K562 (cell line): ENCODE measurements around the gene CPA3. TPM values are rescaled to one million over a fixed set of nuclear protein-coding genes. Genes with fewer than 3 reads are reported as not detected.

ENCODE experiments used
- ATAC-seq: fragments of 200-7000 bp; cut with Tn5 transposase; 3 replicates; pipeline ENCODE4 v1.9.1; 2020; ENCODE audit warnings: moderate library complexity
- BruUV-seq: library from RNA; stranded (reverse); fragments of 400-500 nt; replicated peaks from 2 replicates; lab custom pipeline; 2021; lab: Mats Ljungman, UMichigan
- CTCF ChIA-PET: fragments of 300-600 bp; formaldehyde crosslinking; extraction: SDS; loops from one replicate; lab custom pipeline; 2021; ENCODE audit warnings: low intra/inter-chr PET ratio; lab: Yijun Ruan, JAX
- POLR2A ChIA-PET: fragments of 300-600, 350-650 bp; sonication (Branson Sonifier 250); formaldehyde crosslinking; extraction: SDS; loops from one replicate; lab custom pipeline; 2021; ENCODE audit warnings: antibody characterized with exemption, inconsistent platforms; lab: Yijun Ruan, JAX
- DNase-seq, 4 experiments: peaks; one replicate each; pipeline versions ENCODE4 v3.0.0 to v3.0.0-alpha.2; 2011 to 2018; ENCODE audit warnings: low spot score in 3 of 4, mixed read lengths in 3 of 4; ENCODE audit errors: extremely low read depth in 1 of 4
- FAIRE-seq: peaks from 2 replicates; lab custom pipeline; 2011; peaks lifted over from hg19 to GRCh38; lab: Jason Lieb, UNC
- H2AFZ ChIP-seq: 2 replicates; pipeline ENCODE4 v1.6.0; 2011; ENCODE audit warnings: low read depth, low read length, control low read depth, inconsistent platforms
- H3K27ac ChIP-seq: fragments of 200-600 bp; 3 replicates; pipeline ENCODE4 v1.8.0; 2011; ENCODE audit warnings: low read depth, mild to moderate bottlenecking, control low read depth, inconsistent platforms, low read length, moderate library complexity, mixed read lengths; ENCODE audit errors: extremely low read depth
- H3K27me3 ChIP-seq, 2 experiments: fragments of 300-600 bp in 1 of 2; 2 replicates in 1 of 2; 3 replicates in 1 of 2; pipeline versions ENCODE4 v1.6.0 to v1.8.0; 2011; ENCODE audit warnings: inconsistent platforms in 2 of 2, low read length in 2 of 2, mild to moderate bottlenecking in 1 of 2, mixed read lengths in 1 of 2, moderate library complexity in 1 of 2; ENCODE audit not compliant: control insufficient read depth in 2 of 2, insufficient read depth in 2 of 2
- H3K36me3 ChIP-seq: fragments of 300-600 bp; 3 replicates; pipeline ENCODE4 v1.8.0; 2011; ENCODE audit warnings: mild to moderate bottlenecking, low read length, inconsistent platforms; ENCODE audit not compliant: control insufficient read depth, insufficient read depth
- H3K4me1 ChIP-seq, 2 experiments: fragments of 200-600 bp in 1 of 2; replicated peaks in 1 of 2; 2 replicates in 1 of 2; 3 replicates in 1 of 2; pipeline versions ENCODE4 v1.5.1 to v1.8.0; 2011; ENCODE audit warnings: inconsistent platforms in 2 of 2, low read length in 2 of 2, mild to moderate bottlenecking in 1 of 2, mixed read lengths in 1 of 2, moderate library complexity in 1 of 2; ENCODE audit not compliant: control insufficient read depth in 2 of 2, insufficient read depth in 2 of 2
- H3K4me2 ChIP-seq: 2 replicates; pipeline ENCODE4 v1.6.1; 2011; ENCODE audit warnings: low read length, control low read depth, inconsistent platforms, mixed read lengths; ENCODE audit not compliant: insufficient read depth
- H3K4me3 ChIP-seq: fragments of 200-600 bp; sonication (generic), shearing (Covaris generic); 2 replicates; pipeline ENCODE4 v1.5.1; 2016; ENCODE audit warnings: control low read depth, inconsistent platforms
- H3K79me2 ChIP-seq: fragments of 200-600 bp; 3 replicates; pipeline ENCODE4 v1.8.0; 2011; ENCODE audit warnings: low read length, inconsistent platforms; ENCODE audit not compliant: control insufficient read depth, insufficient read depth
- H3K9ac ChIP-seq, 2 experiments: 2 replicates each; pipeline versions ENCODE4 v1.6.0 to v1.6.1; 2011; ENCODE audit warnings: low read depth in 2 of 2, low read length in 2 of 2, control low read depth in 1 of 2, inconsistent platforms in 1 of 2, mild to moderate bottlenecking in 1 of 2, mixed read lengths in 1 of 2; ENCODE audit not compliant: insufficient read depth in 1 of 2
- H3K9me1 ChIP-seq: one replicate; pipeline ENCODE4 v1.6.0; 2011; ENCODE audit warnings: inconsistent platforms, mild to moderate bottlenecking, low read length, moderate library complexity; ENCODE audit not compliant: control insufficient read depth, insufficient read depth
- H3K9me3 ChIP-seq: replicated peaks from 2 replicates; pipeline ENCODE4 v1.5.1; 2011; ENCODE audit warnings: low read depth, low read length, inconsistent platforms; ENCODE audit not compliant: control insufficient read depth, insufficient read depth
- H4K20me1 ChIP-seq: replicated peaks from 2 replicates; pipeline ENCODE4 v1.6.1; 2011; ENCODE audit warnings: low read length, inconsistent platforms, mixed read lengths; ENCODE audit not compliant: control insufficient read depth, insufficient read depth
- DACH1 ChIP-seq: fragments of 450-650 bp; IDR thresholded peaks from 2 replicates; pipeline ENCODE4 v1.6.1; 2018; ENCODE audit not compliant: partially characterized antibody
- DMBX1 ChIP-seq: fragments of 250-450 bp; sonication (Bioruptor Pico); IDR thresholded peaks from 2 replicates; pipeline ENCODE4 v1.8.0; 2022; ENCODE audit warnings: inconsistent platforms, mild to moderate bottlenecking, moderate library complexity, borderline replicate concordance
- NFATC3 ChIP-seq: fragments of 450-650 bp; IDR thresholded peaks from 2 replicates; pipeline ENCODE4 v1.6.1; 2017; ENCODE audit warnings: mild to moderate bottlenecking
- NRF1 ChIP-seq, 2 experiments: fragments of 450-650 bp; IDR thresholded peaks in 1 of 2; conservative IDR thresholded peaks in 1 of 2; 2 replicates each; pipeline ENCODE4 v1.6.1; 2014; ENCODE audit warnings: mild to moderate bottlenecking in 2 of 2
- PHTF2 ChIP-seq: fragments of 250-450 bp; sonication (Bioruptor Pico); IDR thresholded peaks from 2 replicates; pipeline ENCODE4 v1.5.0; 2021; ENCODE audit warnings: mild to moderate bottlenecking
- POLR3A ChIP-seq: IDR thresholded peaks from 2 replicates; pipeline ENCODE4 v1.6.1; 2011; ENCODE audit warnings: borderline replicate concordance, mild to moderate bottlenecking, moderate library complexity; ENCODE audit not compliant: insufficient read length, insufficient read depth; ENCODE audit errors: extremely low read depth
- RBM34 ChIP-seq: fragments of 200-400 bp; formaldehyde crosslinking; IDR thresholded peaks from 2 replicates; pipeline ENCODE4 v1.6.1; 2018; ENCODE audit warnings: low read length, borderline replicate concordance; ENCODE audit not compliant: insufficient read depth
- RNF2 ChIP-seq: sonication (generic); IDR thresholded peaks from 2 replicates; pipeline ENCODE4 v1.6.1; 2016
- SRSF9 ChIP-seq: fragments of 200-400 bp; formaldehyde crosslinking; IDR thresholded peaks from 2 replicates; pipeline ENCODE4 v1.6.1; 2017; ENCODE audit warnings: low read depth, low read length, borderline replicate concordance
- TGIF2 ChIP-seq: sonication (generic); formaldehyde crosslinking; IDR thresholded peaks from 2 replicates; pipeline ENCODE4 v1.8.1; 2022; ENCODE audit warnings: mild to moderate bottlenecking, missing genetic modification reagents, moderate library complexity
- USF2 ChIP-seq: sonication (generic); formaldehyde crosslinking; IDR thresholded peaks from 2 replicates; pipeline ENCODE4 v1.5.0; 2020; ENCODE audit warnings: missing genetic modification reagents
- ZNF644 ChIP-seq: fragments of 200-800 bp; sonication (Bioruptor generic); IDR thresholded peaks from 2 replicates; pipeline ENCODE4 v1.6.1; 2016; ENCODE audit warnings: low read depth, missing genetic modification characterization, missing compliant biosample characterization
- WGBS: fragments of 100-300 bp; shearing (Covaris generic); methylation state at CpG from one replicate; pipeline ENCODE4 v1.1.6; 2016; ENCODE audit warnings: low coverage, mixed read lengths; ENCODE audit not compliant: insufficient coverage; ENCODE audit errors: missing lambda C conversion rate; 5-methylcytosine and 5-hydroxymethylcytosine counted together
- in situ Hi-C: fragments of 300-500 bp; cut with MboI; formaldehyde crosslinking; loops from 4 replicates; pipeline ENCODE4 v1.15.0; 2018; ENCODE audit warnings: inconsistent platforms, mixed read lengths
- intact Hi-C: fragments of 100-400 bp; cut with micrococcal nuclease; formaldehyde crosslinking; loops from 2 replicates; pipeline ENCODE4 v1.14.2; 2022
- polyA plus RNA-seq, 8 experiments: library from polyadenylated mRNA; depleted of rRNA in 4 of 8; stranded (reverse) in 5 of 8; unstranded in 3 of 8; fragments of >200 nt; fragmentation: Nextera tagmentation in 2 of 8; fragmentation: Illumina TruSeq in 1 of 8; extraction: Ambion mirVana in 2 of 8; extraction: Trizol in 1 of 8; gene quantifications; 2 replicates each; pipeline versions ENCODE4 v1.2.1 to v1.2.3, GENCODE V29; 2011 to 2014; ENCODE audit warnings: inconsistent platforms in 1 of 8, missing spikeins in 1 of 8
- total RNA-seq, 7 experiments: library from RNA; depleted of rRNA in 6 of 7; stranded (reverse); fragments of >200 nt in 6 of 7; fragmentation: Illumina TruSeq in 2 of 7; extraction: Trizol in 2 of 7; gene quantifications; 2 replicates each; pipeline versions ENCODE4 v1.2.1 to v1.2.3, GENCODE V29; 2011 to 2021; ENCODE audit warnings: low replicate concordance in 1 of 7

CPA3 gene
- total and polyA plus RNA-seq, 9 of the 15 experiments (the other 6 are each of a cell fraction or from before 2014, with no cell fraction given) = not detected

- Histone ChIP-seq H3K27me3 (no peaks in the 10 kb centered on the region), H3K27ac (no peak overlapping the region), H3K9me3 (no peaks in the 10 kb centered on the region), H3K79me2 (no peaks in the 10 kb centered on the region), H3K4me3 (no peak overlapping the region), H4K20me1 (no peaks in the 10 kb centered on the region), H3K4me1 (no peaks in the 10 kb centered on the region), H3K4me2 (no peak overlapping the region), H3K9ac (no peak overlapping the region), H3K36me3 (no peaks in the 10 kb centered on the region), H3K9me1 (no peaks in the 10 kb centered on the region), H2AFZ (no peak overlapping the region)
- FAIRE-seq (no peak), DNase-seq (no peak), ATAC-seq (no peak)
- in situ Hi-C loops (no loop called here), intact Hi-C loops (no loop called here)
- TF ChIP-seq ZNF644 (tag) (no peak), POLR3A (no peak), RBM34 (no peak), TGIF2 (CRISPR knock-in tag) (no peak), SRSF9 (no peak), USF2 (CRISPR knock-in tag) (no peak), NFATC3 (no peak), PHTF2 (CRISPR knock-in tag) (no peak), DMBX1 (CRISPR knock-in tag) (no peak), RNF2 (no peak), NRF1 (conservative IDR thresholded peaks at IDR 0.05 in 1 of 2, IDR thresholded peaks at IDR 0.05 in 1 of 2) (no peak), DACH1 (no peak)
- ChIA-PET POLR2A (no interaction called here), CTCF (no interaction called here)
- BruUV-seq = no TSS peak
- 0% methylated on average over 1 of the region's 1 CpG for WGBS
Measured at GRCh38 chr3:148883163-148883562, 18.1 kb downstream of the CPA3 start.
